ENCODE data around the gene OR10AD1.
A peak's percentile ranks its signal among the peaks of the same experiment; 100 is the strongest.

Gene OR10AD1

GRCh38 chr12:48191096-48191495, 12.0 kb downstream of the OR10AD1 start:
- no peak for DNase-seq (ENCODE audit: low read depth)
- H3K4me3 ChIP-seq (ENCODE audit: low read depth, low read length), result no peak overlapping the region
- no peak for TF ChIP-seq CTCF (conservative IDR thresholded peaks at IDR 0.05; ENCODE audit: low read depth, low read length)

- DNase-seq (ENCODE audit: low read depth), result peak; percentile 88
- H3K4me3 ChIP-seq (ENCODE audit: low read depth, low read length), result no peak overlapping the region
- TF ChIP-seq CTCF (conservative IDR thresholded peaks at IDR 0.05; ENCODE audit: low read depth, low read length), result peak; percentile 83
These were observed 13.6 kb downstream of the OR10AD1 start for GRCh38 chr12:48189331-48190125.

DNA sequence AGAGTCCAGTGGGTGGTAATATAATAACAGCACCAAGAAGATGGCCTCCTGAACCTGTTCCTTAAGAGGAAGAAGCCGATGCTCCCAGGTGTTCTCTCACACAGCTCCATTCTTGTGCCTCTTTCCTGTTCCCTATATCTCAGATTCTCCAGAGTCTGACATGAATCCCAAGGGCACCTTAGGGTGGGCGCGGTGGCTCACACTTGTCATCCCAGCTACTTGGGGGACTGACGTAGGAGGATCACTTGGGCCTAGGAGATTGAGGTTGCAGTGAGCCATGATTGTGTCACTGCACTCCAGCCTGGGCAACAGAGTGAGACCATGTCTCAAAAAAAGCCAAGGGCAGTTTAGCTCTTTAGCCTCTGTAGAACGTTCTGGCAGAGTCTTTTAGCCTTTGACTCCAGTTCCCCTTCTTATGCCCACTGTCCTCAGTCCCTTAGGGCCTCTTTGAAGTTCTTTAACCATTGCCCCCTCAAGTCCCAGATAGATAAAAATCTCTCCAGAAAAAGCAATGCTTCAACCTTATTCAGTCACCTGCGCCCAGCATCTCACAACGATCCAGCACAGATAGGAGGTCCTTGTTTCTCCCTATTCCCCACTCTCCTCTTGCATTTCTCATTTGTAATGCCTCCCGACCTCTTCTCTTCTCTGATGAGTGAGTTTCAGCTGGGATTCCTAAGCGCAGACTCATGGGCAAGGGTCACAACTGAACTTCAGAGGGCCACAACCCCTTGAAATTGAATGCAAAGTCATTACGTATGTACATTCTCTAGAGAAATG, 15.0 kb downstream of the OR10AD1 start:
- no peak for DNase-seq (ENCODE audit: low read depth)
- no peak overlapping the region for H3K4me3 ChIP-seq (ENCODE audit: low read depth, low read length)

GRCh38 chr12:48185181-48185919, 17.7 kb downstream of the OR10AD1 start:
- no peak for TF ChIP-seq CTCF (conservative IDR thresholded peaks at IDR 0.05; ENCODE audit: low read depth, low read length)
- H3K4me3 ChIP-seq (ENCODE audit: low read depth, low read length), result no peak overlapping the region
- peak; percentile 30 for DNase-seq (ENCODE audit: low read depth)

More for the DNA sequence above, 15.0 kb downstream of the OR10AD1 start:
- TF ChIP-seq CTCF (conservative IDR thresholded peaks at IDR 0.05; ENCODE audit: low read depth, low read length), result no peak

DNA sequence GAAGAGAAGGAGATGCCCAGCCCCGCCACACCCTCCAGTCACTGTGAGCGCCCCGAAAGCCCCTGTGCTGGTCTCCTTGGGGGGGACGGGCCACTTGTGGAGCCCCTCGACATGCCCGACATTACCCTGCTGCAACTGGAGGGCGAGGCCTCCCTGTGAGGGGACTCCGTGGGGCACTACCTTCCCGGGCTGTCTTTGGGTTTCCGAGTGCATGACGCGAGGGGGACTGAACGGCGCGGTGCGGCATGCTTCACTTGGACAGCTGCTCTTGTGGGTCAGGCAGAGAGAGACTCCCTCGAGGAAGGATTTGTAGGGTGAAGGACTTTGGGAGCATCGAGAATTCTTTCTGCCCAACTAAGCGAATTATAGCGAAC, 18.6 kb downstream of the OR10AD1 start:
- TF ChIP-seq CTCF (conservative IDR thresholded peaks at IDR 0.05; ENCODE audit: low read depth, low read length), result no peak
- H3K4me3 ChIP-seq (ENCODE audit: low read depth, low read length), result no peak overlapping the region
- DNase-seq (ENCODE audit: low read depth), result no peak

- no peak for DNase-seq (ENCODE audit: low read depth)
- no peak for TF ChIP-seq CTCF (conservative IDR thresholded peaks at IDR 0.05; ENCODE audit: low read depth, low read length)
- H3K4me3 ChIP-seq (ENCODE audit: low read depth, low read length), result peak overlapping the region; percentile 61
These were observed 19.1 kb downstream of the OR10AD1 start for GRCh38 chr12:48183876-48184548.

Data from choroid plexus epithelial cell (primary cell).